CD1c-positive myeloid dendritic cell (primary cell): ENCODE measurements around the gene CASP9.

Experiments used
- DNase-seq: peaks from one replicate; pipeline ENCODE4 v3.0.0-alpha.2; 2016; ENCODE audit errors: extremely low spot score

CASP9 gene

GRCh38 chr1:15445390-15446122, 78.5 kb downstream of the CASP9 start:
- no peak for DNase-seq

- DNase-seq, result no peak
Measured at GRCh38 chr1:15444468-15445389, 79.3 kb downstream of the CASP9 start.

GRCh38 chr1:15443281-15443680, 80.7 kb downstream of the CASP9 start:
- DNase-seq, result no peak

GRCh38 chr1:15442759-15443158, 81.3 kb downstream of the CASP9 start:
- no peak for DNase-seq

GRCh38 chr1:15442119-15442518, 81.9 kb downstream of the CASP9 start:
- no peak for DNase-seq
